Measurements from ENCODE around the gene EBF3. TPM values are rescaled to one million over a fixed set of nuclear protein-coding genes. Genes with fewer than 3 reads are reported as not detected.

EBF3 gene
- total and polyA plus RNA-seq, 9 of the 15 experiments (the other 6 are each of a cell fraction or from before 2014, with no cell fraction given) = not detected

DNA sequence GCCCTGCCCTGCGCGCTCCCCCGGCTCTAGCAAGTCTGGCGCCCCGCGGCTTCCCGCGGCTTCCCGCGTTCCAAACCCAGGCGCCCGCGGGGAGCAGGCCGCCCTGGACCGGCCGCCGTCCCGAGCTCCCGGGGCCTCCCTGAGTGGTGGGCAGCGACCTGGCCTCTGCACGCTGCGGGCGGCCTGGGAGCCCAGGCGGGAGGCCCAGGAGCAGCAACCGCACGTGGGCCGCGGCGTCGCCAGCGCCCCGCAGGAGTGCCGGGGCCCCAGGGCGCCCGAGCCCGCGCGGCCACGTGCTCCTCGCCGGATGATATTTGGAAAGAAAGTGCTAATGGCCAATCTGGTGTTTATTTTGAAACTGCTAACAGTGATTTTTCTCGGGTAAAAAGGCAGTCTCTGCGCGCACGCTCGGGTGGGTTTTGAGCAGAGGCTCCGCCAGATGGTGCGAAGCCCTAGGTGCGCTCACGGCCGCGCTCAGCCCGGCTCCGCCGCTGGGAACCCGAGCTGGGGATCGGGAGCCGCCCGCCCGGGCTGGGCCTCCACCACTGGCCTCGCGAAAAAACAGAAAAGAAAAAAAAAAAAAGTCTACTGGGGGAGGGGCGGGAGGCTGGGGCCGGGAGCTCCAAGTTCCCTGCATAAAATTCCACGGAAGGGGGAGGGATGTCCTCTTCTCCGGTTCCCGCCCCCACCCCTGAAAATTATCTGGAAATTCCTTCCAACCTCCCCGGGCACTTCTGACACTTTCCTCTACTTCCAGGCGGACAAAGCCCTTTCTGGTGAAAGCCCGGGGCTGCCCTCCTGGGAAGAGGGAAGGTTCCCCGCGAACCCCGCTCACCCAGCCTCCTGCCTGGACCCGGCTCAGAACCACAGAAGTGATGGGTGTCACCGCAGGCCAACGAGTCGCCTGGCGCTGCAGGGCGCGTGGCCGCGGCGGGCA lies 4.3 kb downstream of the EBF3 start:
- Histone ChIP-seq H3K4me1 (replicated peaks in 1 of 2; ENCODE audit: control insufficient read depth in 2 of 2, insufficient read depth in 2 of 2, low read length in 2 of 2) (peaks cover 0 to 8% of the 10 kb centered on the region in 2 experiments; a peak in 2 of 5 replicates), H3K9me1 (ENCODE audit: control insufficient read depth, insufficient read depth, low read length) (no peaks in the 10 kb centered on the region), H4K20me1 (replicated peaks; ENCODE audit: control insufficient read depth, insufficient read depth, low read length) (no peaks in the 10 kb centered on the region), H3K27me3 (ENCODE audit: control insufficient read depth in 2 of 2, insufficient read depth in 2 of 2, low read length in 2 of 2) (peaks cover 0 to 10% of the 10 kb centered on the region in 2 experiments; a peak in 2 of 5 replicates), H3K4me2 (ENCODE audit: insufficient read depth, low read length) (no peak overlapping the region), H3K79me2 (ENCODE audit: control insufficient read depth, insufficient read depth, low read length) (no peaks in the 10 kb centered on the region), H3K36me3 (ENCODE audit: control insufficient read depth, insufficient read depth, low read length) (no peaks in the 10 kb centered on the region), H3K9ac (ENCODE audit: insufficient read depth in 1 of 2, low read depth in 2 of 2, low read length in 2 of 2) (no peak overlapping the region), H3K27ac (ENCODE audit: extremely low read depth, low read depth, low read length) (no peak overlapping the region), H2AFZ (ENCODE audit: low read depth, low read length) (no peak overlapping the region), H3K9me3 (replicated peaks; ENCODE audit: control insufficient read depth, insufficient read depth, low read depth, low read length) (no peaks in the 10 kb centered on the region), H3K4me3 (no peak overlapping the region)
- no peak for ATAC-seq
- TF ChIP-seq MAFK (IDR thresholded peaks at IDR 0.05; ENCODE audit: low read length) (no peak), POU5F1 (IDR thresholded peaks at IDR 0.05; ENCODE audit: borderline replicate concordance, low read depth, low read length, partially characterized antibody) (no peak), NFYB (IDR thresholded peaks at IDR 0.05; ENCODE audit: extremely low read depth, insufficient read length) (no peak), NEUROD1 (IDR thresholded peaks at IDR 0.05; ENCODE audit: borderline replicate concordance, low read depth, low read length, partially characterized antibody) (no peak)
- TF ChIP-seq, protein P1, sequence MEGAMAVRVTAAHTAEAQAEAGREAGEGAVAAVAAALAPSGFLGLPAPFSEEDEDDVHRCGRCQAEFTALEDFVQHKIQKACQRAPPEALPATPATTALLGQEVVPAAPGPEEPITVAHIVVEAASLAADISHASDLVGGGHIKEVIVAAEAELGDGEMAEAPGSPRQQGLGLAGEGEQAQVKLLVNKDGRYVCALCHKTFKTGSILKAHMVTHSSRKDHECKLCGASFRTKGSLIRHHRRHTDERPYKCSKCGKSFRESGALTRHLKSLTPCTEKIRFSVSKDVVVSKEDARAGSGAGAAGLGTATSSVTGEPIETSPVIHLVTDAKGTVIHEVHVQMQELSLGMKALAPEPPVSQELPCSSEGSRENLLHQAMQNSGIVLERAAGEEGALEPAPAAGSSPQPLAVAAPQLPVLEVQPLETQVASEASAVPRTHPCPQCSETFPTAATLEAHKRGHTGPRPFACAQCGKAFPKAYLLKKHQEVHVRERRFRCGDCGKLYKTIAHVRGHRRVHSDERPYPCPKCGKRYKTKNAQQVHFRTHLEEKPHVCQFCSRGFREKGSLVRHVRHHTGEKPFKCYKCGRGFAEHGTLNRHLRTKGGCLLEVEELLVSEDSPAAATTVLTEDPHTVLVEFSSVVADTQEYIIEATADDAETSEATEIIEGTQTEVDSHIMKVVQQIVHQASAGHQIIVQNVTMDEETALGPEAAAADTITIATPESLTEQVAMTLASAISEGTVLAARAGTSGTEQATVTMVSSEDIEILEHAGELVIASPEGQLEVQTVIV (CRISPR knock-in tag; IDR thresholded peaks at IDR 0.05; ENCODE audit: borderline replicate concordance) = no peak
- TF ChIP-seq, protein P2, sequence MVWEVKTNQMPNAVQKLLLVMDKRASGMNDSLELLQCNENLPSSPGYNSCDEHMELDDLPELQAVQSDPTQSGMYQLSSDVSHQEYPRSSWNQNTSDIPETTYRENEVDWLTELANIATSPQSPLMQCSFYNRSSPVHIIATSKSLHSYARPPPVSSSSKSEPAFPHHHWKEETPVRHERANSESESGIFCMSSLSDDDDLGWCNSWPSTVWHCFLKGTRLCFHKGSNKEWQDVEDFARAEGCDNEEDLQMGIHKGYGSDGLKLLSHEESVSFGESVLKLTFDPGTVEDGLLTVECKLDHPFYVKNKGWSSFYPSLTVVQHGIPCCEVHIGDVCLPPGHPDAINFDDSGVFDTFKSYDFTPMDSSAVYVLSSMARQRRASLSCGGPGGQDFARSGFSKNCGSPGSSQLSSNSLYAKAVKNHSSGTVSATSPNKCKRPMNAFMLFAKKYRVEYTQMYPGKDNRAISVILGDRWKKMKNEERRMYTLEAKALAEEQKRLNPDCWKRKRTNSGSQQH (CRISPR knock-in tag; IDR thresholded peaks at IDR 0.05) = no peak
- TF ChIP-seq, protein P3, sequence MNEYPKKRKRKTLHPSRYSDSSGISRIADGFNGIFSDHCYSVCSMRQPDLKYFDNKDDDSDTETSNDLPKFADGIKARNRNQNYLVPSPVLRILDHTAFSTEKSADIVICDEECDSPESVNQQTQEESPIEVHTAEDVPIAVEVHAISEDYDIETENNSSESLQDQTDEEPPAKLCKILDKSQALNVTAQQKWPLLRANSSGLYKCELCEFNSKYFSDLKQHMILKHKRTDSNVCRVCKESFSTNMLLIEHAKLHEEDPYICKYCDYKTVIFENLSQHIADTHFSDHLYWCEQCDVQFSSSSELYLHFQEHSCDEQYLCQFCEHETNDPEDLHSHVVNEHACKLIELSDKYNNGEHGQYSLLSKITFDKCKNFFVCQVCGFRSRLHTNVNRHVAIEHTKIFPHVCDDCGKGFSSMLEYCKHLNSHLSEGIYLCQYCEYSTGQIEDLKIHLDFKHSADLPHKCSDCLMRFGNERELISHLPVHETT (CRISPR knock-in tag; conservative IDR thresholded peaks at IDR 0.05 in 1 of 2, IDR thresholded peaks at IDR 0.05 in 1 of 2) = no peak
- TF ChIP-seq, protein P4, sequence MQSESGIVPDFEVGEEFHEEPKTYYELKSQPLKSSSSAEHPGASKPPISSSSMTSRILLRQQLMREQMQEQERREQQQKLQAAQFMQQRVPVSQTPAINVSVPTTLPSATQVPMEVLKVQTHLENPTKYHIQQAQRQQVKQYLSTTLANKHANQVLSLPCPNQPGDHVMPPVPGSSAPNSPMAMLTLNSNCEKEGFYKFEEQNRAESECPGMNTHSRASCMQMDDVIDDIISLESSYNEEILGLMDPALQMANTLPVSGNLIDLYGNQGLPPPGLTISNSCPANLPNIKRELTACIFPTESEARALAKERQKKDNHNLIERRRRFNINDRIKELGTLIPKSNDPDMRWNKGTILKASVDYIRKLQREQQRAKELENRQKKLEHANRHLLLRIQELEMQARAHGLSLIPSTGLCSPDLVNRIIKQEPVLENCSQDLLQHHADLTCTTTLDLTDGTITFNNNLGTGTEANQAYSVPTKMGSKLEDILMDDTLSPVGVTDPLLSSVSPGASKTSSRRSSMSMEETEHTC (IDR thresholded peaks at IDR 0.05) = no peak
- FAIRE-seq = no peak
- no TSS peak for BruUV-seq (replicated peaks)
- CTCF ChIA-PET (ENCODE audit: low intra/inter-chr PET ratio) = no interaction called here
- no peak for DNase-seq (ENCODE audit: extremely low read depth in 1 of 4, low spot score in 3 of 4)
- 14% methylated on average over 18 of the region's 83 CpGs for WGBS (ENCODE audit: insufficient coverage, low coverage, missing lambda C conversion rate)
- POLR2A ChIA-PET = no interaction called here
- intact Hi-C loops (cut with micrococcal nuclease) = no loop called here
- in situ Hi-C loops (cut with MboI) = no loop called here
